Measurements from ENCODE around the gene SLC35A3.

SLC35A3 gene

DNA sequence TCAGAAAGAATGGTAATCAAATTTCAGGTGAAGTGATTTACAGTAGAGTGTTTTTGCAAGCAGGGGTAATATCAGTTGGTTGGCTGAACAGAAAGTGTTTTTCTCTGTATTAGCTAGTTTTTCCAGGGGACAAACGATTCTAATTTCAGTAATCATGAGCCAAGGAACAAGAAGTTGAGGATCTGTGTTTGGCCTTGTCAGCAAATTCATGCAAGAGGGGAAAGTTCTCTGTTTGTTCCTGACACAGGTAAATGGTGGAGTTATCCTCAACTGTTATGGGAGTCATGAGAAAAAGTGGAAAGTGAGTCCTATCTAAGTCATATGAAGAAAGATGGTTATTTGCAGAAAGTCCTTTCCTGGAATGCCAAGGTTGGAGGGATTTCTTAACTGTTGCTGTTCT, 24.6 kb upstream of the SLC35A3 start:
- Histone ChIP-seq H3K4me3 (ENCODE audit: low read depth in 1 of 2, low read length in 2 of 2) (no peak overlapping the region), H3K79me2 (ENCODE audit: insufficient read depth, low read length) (no peaks in the 10 kb centered on the region), H3K9ac (ENCODE audit: low read depth, low read length) (no peak overlapping the region), H3K36me3 (ENCODE audit: insufficient read depth, low read length) (no peaks in the 10 kb centered on the region), H3K27ac (ENCODE audit: low read length) (no peak overlapping the region), H2AFZ (ENCODE audit: low read depth, low read length) (no peak overlapping the region), H3K27me3 (ENCODE audit: insufficient read depth, low read length, poor library complexity) (no peaks in the 10 kb centered on the region), H3K4me1 (ENCODE audit: insufficient read depth, low read length) (no peaks in the 10 kb centered on the region), H3K9me3 (ENCODE audit: insufficient read depth, low read length, severe bottlenecking) (no peaks in the 10 kb centered on the region), H4K20me1 (ENCODE audit: insufficient read depth, low read length) (no peaks in the 10 kb centered on the region), H3K4me2 (ENCODE audit: insufficient read depth, low read length) (no peak overlapping the region)
- DNase-seq (no peak), ATAC-seq (ENCODE audit: insufficient read depth, low read depth) (no peak)
- TF ChIP-seq EZH2 (IDR thresholded peaks at IDR 0.05; ENCODE audit: borderline replicate concordance, low read depth, low read length, severe bottlenecking) = no peak
- TF ChIP-seq, protein P1, sequence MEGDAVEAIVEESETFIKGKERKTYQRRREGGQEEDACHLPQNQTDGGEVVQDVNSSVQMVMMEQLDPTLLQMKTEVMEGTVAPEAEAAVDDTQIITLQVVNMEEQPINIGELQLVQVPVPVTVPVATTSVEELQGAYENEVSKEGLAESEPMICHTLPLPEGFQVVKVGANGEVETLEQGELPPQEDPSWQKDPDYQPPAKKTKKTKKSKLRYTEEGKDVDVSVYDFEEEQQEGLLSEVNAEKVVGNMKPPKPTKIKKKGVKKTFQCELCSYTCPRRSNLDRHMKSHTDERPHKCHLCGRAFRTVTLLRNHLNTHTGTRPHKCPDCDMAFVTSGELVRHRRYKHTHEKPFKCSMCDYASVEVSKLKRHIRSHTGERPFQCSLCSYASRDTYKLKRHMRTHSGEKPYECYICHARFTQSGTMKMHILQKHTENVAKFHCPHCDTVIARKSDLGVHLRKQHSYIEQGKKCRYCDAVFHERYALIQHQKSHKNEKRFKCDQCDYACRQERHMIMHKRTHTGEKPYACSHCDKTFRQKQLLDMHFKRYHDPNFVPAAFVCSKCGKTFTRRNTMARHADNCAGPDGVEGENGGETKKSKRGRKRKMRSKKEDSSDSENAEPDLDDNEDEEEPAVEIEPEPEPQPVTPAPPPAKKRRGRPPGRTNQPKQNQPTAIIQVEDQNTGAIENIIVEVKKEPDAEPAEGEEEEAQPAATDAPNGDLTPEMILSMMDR (IDR thresholded peaks at IDR 0.05; ENCODE audit: borderline replicate concordance, extremely low read depth, low read length, poor library complexity, severe bottlenecking) = no peak

DNA sequence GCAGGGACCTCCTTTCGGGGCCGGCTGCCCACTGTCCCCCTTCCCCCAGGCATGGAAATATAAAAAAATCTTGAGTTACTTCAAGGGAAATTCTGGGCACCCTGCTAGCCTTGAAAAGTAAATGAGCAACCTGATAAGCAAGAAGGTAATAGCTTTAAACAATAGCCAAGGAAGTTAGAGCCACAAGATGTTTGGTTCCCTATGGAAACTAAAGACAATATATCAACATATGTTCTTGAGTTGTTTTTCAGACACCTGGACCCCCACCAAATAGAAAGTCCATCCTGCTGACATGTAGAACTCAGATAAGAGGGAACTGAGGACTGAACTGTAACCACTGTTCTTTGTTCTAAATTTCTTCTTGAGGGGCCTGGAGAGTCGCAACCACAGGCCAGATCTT, 19.3 kb upstream of the SLC35A3 start:
- Histone ChIP-seq H3K9me3 (ENCODE audit: insufficient read depth, low read length, severe bottlenecking) (no peaks in the 10 kb centered on the region), H3K4me2 (ENCODE audit: insufficient read depth, low read length) (no peak overlapping the region), H3K4me1 (ENCODE audit: insufficient read depth, low read length) (no peaks in the 10 kb centered on the region), H2AFZ (ENCODE audit: low read depth, low read length) (no peak overlapping the region), H3K36me3 (ENCODE audit: insufficient read depth, low read length) (no peaks in the 10 kb centered on the region), H3K27ac (ENCODE audit: low read length) (no peak overlapping the region), H4K20me1 (ENCODE audit: insufficient read depth, low read length) (no peaks in the 10 kb centered on the region), H3K9ac (ENCODE audit: low read depth, low read length) (no peak overlapping the region), H3K4me3 (ENCODE audit: low read depth in 1 of 2, low read length in 2 of 2) (no peak overlapping the region), H3K79me2 (ENCODE audit: insufficient read depth, low read length) (no peaks in the 10 kb centered on the region), H3K27me3 (ENCODE audit: insufficient read depth, low read length, poor library complexity) (no peaks in the 10 kb centered on the region)
- DNase-seq (no peak), ATAC-seq (ENCODE audit: insufficient read depth, low read depth) (no peak)
- TF ChIP-seq, protein P1 (IDR thresholded peaks at IDR 0.05; ENCODE audit: borderline replicate concordance, extremely low read depth, low read length, poor library complexity, severe bottlenecking) = no peak
- TF ChIP-seq EZH2 (IDR thresholded peaks at IDR 0.05; ENCODE audit: borderline replicate concordance, low read depth, low read length, severe bottlenecking) = no peak

DNA sequence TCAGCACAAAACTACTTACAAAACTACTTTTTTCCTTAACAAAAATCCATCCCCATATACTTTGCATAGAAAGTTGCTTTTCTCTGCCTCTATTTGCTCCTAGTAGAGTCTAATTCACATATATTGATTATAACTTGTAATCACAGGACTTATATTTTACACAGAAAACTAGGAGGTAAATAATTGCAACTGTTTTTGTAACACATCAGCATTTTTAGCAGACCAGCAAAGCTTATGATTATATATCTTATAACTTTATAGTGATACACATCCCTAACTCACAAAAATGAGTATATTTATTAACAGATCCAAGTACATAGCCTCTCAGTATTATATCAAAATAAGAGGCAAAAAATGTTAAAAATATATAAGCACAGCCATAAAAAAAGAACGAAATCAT, 17.3 kb upstream of the SLC35A3 start:
- Histone ChIP-seq H2AFZ (ENCODE audit: low read depth, low read length) (no peak overlapping the region), H3K4me1 (ENCODE audit: insufficient read depth, low read length) (no peaks in the 10 kb centered on the region), H3K27ac (ENCODE audit: low read length) (no peak overlapping the region), H3K9ac (ENCODE audit: low read depth, low read length) (no peak overlapping the region), H4K20me1 (ENCODE audit: insufficient read depth, low read length) (no peaks in the 10 kb centered on the region), H3K4me3 (ENCODE audit: low read depth in 1 of 2, low read length in 2 of 2) (no peak overlapping the region), H3K79me2 (ENCODE audit: insufficient read depth, low read length) (no peaks in the 10 kb centered on the region), H3K9me3 (ENCODE audit: insufficient read depth, low read length, severe bottlenecking) (no peaks in the 10 kb centered on the region), H3K27me3 (ENCODE audit: insufficient read depth, low read length, poor library complexity) (no peaks in the 10 kb centered on the region), H3K36me3 (ENCODE audit: insufficient read depth, low read length) (no peaks in the 10 kb centered on the region), H3K4me2 (ENCODE audit: insufficient read depth, low read length) (no peak overlapping the region)
- DNase-seq (no peak), ATAC-seq (ENCODE audit: insufficient read depth, low read depth) (no peak)
- TF ChIP-seq, protein P1 (IDR thresholded peaks at IDR 0.05; ENCODE audit: borderline replicate concordance, extremely low read depth, low read length, poor library complexity, severe bottlenecking) = no peak
- no peak for TF ChIP-seq EZH2 (IDR thresholded peaks at IDR 0.05; ENCODE audit: borderline replicate concordance, low read depth, low read length, severe bottlenecking)

DNA sequence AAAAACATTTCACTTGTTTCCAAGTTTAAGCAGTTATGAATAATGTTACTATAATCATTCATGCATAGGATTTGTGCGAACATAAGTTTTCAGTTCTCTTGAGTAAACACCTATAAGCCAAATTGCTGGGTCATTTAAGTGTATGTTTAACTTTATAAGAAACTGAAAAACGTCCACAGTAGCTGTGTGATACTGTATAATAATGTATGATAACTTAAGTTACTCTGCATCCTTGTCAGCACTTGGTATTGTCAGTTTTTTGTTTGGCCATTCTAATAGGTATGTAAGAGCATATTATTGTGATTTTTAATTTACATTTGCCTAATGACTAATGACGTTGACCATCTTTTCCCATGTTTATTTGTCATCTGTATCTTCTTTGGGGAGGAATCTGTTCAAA, 14.4 kb upstream of the SLC35A3 start:
- ATAC-seq (ENCODE audit: insufficient read depth, low read depth) (no peak), DNase-seq (no peak)
- no peaks in the 10 kb centered on the region for H4K20me1 ChIP-seq (ENCODE audit: insufficient read depth, low read length)
- no peak overlapping the region for H3K9ac ChIP-seq (ENCODE audit: low read depth, low read length)
- H3K36me3 ChIP-seq (ENCODE audit: insufficient read depth, low read length) = no peaks in the 10 kb centered on the region
- no peaks in the 10 kb centered on the region for H3K9me3 ChIP-seq (ENCODE audit: insufficient read depth, low read length, severe bottlenecking)
- H3K4me1 ChIP-seq (ENCODE audit: insufficient read depth, low read length) = no peaks in the 10 kb centered on the region
- H2AFZ ChIP-seq (ENCODE audit: low read depth, low read length) = no peak overlapping the region
- H3K27ac ChIP-seq (ENCODE audit: low read length) = no peak overlapping the region
- TF ChIP-seq, protein P1 (IDR thresholded peaks at IDR 0.05; ENCODE audit: borderline replicate concordance, extremely low read depth, low read length, poor library complexity, severe bottlenecking) = no peak
- no peak for TF ChIP-seq EZH2 (IDR thresholded peaks at IDR 0.05; ENCODE audit: borderline replicate concordance, low read depth, low read length, severe bottlenecking)
- H3K4me2 ChIP-seq (ENCODE audit: insufficient read depth, low read length) = no peak overlapping the region
- no peaks in the 10 kb centered on the region for H3K79me2 ChIP-seq (ENCODE audit: insufficient read depth, low read length)
- H3K27me3 ChIP-seq (ENCODE audit: insufficient read depth, low read length, poor library complexity) = no peaks in the 10 kb centered on the region
- H3K4me3 ChIP-seq (ENCODE audit: low read depth in 1 of 2, low read length in 2 of 2) = no peak overlapping the region
